NOMO-1 treated with dmso at 0.1 percent for 144 hours (cell line): Measurements from ENCODE around the gene CDH3.

Experiments used
- DNase-seq: peaks from one replicate; lab custom pipeline; 2025; ENCODE audit not compliant: unreplicated experiment; lab: John Stamatoyannopoulos, UW

Gene CDH3

GRCh38 chr16:68644715-68645493 is at the start of gene CDH3:
Gene CDH3, plus strand, starts transcription at chr16:68645310. Its CDS starts 70 bp downstream, at chr16:68645380.
- DNase-seq = no peak

DNA sequence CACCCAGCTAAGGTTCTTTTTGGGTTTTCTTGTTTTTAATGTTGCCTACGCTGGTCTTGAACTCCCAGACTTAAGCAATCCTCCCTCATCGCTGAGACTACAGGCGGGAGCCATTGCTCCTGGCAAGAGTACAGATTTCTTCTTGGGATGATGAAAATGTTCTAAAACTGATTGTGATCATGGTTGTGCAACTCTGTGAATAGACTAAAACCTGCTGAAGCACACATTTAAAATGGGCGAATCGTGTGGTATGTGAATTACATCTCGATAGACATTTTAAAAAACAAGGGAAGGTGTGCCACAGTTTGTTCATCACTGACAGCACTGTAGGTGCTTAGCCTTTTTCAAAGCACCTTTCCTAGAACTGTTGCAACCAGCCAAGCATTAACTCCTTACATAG is 48.8 kb upstream of the CDH3 start:
- DNase-seq = no peak

GRCh38 chr16:68599586-68599985 is 45.5 kb upstream of the CDH3 start:
- no peak for DNase-seq

GRCh38 chr16:68605746-68606145 is 39.4 kb upstream of the CDH3 start:
- no peak for DNase-seq

- no peak for DNase-seq
Observed at GRCh38 chr16:68607443-68607842, 37.7 kb upstream of the CDH3 start.

- no peak for DNase-seq
Observed at GRCh38 chr16:68608330-68608729, 36.8 kb upstream of the CDH3 start.

GRCh38 chr16:68612996-68613395 is 32.1 kb upstream of the CDH3 start:
- no peak for DNase-seq

GRCh38 chr16:68617734-68618133 is 27.4 kb upstream of the CDH3 start:
- DNase-seq = no peak

- no peak for DNase-seq
Observed at GRCh38 chr16:68626557-68626956, 18.6 kb upstream of the CDH3 start.

DNA sequence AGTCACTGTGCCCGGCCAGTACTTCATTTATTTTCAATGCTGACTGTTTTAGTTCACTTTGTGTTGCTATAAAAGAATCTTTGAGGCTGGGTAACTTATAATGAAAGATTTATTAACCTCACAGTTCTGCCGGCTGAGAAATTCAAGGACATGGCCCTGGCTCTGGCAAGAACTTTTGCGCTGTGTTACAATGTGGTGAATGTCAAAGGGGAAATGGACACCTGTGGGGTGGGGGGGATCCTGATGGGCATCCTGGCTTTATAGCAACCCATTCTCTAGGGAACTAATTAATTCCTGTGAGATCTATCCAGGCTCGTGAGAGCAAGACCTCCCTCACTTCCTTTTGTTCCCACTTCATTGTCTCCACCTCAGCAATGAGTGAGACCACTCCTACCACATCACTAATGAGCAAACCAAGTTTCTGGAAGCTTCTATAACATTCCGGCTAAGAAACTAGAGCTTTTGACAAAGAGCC is 17.1 kb upstream of the CDH3 start:
- DNase-seq = no peak

DNA sequence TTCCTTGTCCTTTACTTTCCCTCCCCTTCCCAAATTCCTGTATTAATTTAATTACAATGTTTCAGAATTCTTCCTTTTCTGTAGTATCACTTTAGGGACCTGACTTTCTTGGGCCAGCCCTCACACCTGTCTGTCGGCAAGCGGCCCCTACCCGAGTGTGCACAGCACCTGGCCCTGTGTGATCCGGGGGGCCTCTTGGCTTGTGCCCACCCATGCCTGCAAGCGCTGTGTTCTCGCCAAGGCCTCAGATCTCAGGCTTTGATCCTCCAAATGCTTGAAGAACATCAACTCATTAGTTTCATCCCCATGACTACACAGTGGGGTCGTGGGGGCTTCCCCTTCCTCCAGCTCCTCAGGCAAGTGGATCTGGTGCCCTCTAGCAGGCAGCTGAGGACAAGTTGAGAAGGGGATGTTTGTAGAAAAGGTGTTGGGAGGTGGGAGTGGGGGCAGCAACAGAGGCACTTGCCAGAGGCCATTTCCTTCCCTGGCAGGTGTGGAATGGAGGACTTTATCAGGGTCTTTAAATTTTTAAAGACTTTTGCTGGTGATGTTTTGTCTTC is 15.7 kb upstream of the CDH3 start:
- DNase-seq = no peak

- DNase-seq = no peak
Observed at GRCh38 chr16:68636064-68636560, 9.0 kb upstream of the CDH3 start.

GRCh38 chr16:68636818-68637217 is 8.3 kb upstream of the CDH3 start:
- DNase-seq = no peak

DNA sequence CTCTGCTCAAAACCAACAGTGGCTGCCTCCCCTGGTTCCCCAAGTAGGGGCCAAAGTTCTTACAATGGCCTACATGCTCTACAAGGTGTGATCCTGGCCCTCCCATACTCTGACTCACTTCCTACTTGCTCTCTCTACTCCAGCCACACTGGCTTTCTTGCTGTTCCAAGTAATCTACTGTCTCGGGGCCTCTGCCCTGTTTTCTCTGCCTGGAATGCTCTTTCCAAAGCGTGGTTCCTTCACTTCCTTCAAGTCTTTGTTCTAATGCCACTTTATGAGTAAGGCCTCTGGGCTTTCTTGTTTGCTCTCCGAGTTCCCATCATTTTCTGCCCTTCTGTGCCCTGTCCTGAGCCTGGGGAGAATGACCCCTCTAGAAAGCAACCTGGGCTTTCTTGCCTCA is 4.1 kb upstream of the CDH3 start:
- no peak for DNase-seq

GRCh38 chr16:68642047-68642435 is 3.1 kb upstream of the CDH3 start:
- no peak for DNase-seq

GRCh38 chr16:68642436-68643101 is 2.5 kb upstream of the CDH3 start:
- no peak for DNase-seq

GRCh38 chr16:68643227-68643626 is 1.9 kb upstream of the CDH3 start:
- DNase-seq = no peak

- DNase-seq = no peak
Observed at GRCh38 chr16:68643847-68644246, 1.3 kb upstream of the CDH3 start.

GRCh38 chr16:68644296-68644695 is 814 bp upstream of the CDH3 start:
- no peak for DNase-seq

DNA sequence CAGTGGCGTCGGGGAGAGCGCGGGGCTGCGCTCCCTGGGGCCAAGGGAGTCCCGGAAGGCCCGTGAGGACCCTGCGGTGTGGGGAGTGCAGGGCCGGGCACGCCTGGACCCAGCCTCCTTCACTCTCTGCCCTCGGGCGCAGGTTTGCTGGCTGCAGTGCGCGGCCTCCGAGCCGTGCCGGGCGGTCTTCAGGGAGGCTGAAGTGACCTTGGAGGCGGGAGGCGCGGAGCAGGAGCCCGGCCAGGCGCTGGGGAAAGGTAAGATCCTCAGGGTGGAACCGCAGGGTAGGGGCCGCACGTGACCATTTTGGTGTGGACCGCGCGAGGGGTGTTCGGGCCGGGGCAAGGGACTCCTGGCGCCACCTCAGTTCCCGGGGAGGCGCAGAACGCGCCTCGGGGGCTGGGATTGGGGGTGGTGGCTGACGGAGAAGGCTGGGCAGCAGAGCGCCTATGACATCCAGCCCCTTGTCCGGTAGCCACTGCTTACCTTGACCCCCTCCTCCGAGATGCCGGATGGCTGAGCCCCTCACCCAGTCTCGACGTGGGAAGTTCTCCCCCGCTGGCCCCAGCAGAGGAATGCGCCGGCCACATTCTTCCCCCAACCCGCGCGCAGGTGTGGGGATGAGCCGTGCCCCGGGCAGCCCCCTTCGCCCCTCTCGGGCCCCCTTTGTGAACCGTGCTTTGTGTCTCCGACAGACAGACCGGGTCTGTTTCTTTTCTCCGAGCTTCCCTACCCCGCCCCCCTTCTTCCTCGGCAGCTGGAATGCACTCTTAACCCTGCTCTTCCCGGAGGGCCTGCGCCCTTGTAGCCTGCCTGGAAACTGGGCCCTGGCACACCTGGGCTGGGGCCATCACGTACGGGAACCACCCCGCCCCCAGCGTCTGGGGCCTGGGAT is 631 bp downstream of the CDH3 start:
- no peak for DNase-seq
